Astrocyte (in vitro differentiated cells and primary cell): ENCODE data around the gene PRKG2.

ENCODE experiments used
- CTCF ChIP-seq: IDR thresholded peaks from 2 replicates; pipeline ENCODE4 v1.5.1; 2011; ENCODE audit warnings: low read depth, mild to moderate bottlenecking, inconsistent platforms, low read length, moderate library complexity; ENCODE audit not compliant: insufficient read depth
- EZH2 ChIP-seq: IDR thresholded peaks from 2 replicates; pipeline ENCODE4 v1.6.1; 2012; ENCODE audit warnings: mild to moderate bottlenecking, low read length, inconsistent platforms; ENCODE audit not compliant: insufficient read depth

DNA sequence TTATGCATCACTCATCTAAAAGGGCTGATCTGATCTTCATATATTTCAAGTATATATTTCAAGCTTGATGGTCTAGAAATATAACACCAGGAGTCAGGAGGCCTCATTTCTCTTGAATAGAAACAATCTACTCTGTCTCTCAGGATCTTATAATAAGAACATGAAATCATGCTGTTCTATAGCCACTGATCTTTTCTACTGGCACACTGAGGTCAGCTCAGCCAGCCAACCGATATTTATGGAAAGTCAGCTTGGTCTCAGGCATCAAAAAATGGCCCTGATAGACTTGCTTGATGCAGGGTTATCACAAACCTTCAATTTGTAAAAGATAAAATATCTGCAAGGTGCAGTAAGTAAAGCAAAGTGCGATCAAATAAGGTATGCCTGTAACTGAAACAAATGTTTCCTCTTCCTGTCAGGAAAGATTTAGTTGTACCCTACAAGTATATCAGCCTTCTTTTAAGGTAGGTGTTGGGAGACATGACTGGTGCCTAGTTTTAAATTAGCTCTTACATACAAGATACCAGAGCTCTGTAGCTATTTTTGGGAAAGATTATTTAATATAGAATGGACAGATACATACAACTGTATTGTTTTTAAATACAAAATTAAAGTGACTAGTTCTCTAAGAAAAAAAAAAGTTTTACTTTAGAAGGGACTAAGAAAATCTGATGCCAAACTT is 121.2 kb downstream of the PRKG2 start:
- TF ChIP-seq CTCF (no peak), EZH2 (no peak)
